PC-3 (cell line): ENCODE data around the gene PRDM5.

ENCODE experiments used
- EZH2 ChIP-seq: fragments of 300-600 bp; sonication (generic); IDR thresholded peaks from one replicate; pipeline ENCODE4 v1.6.1; 2017; ENCODE audit warnings: antibody characterized with exemption, mild to moderate bottlenecking, low read length; ENCODE audit not compliant: unreplicated experiment
- TF ChIP-seq, protein P1 (sequence below): fragments of 300-600 bp; sonication (generic); conservative IDR thresholded peaks from 2 replicates; pipeline ENCODE4 v1.5.1; 2017; ENCODE audit warnings: antibody characterized with exemption, low read depth, mild to moderate bottlenecking, low read length

DNA sequence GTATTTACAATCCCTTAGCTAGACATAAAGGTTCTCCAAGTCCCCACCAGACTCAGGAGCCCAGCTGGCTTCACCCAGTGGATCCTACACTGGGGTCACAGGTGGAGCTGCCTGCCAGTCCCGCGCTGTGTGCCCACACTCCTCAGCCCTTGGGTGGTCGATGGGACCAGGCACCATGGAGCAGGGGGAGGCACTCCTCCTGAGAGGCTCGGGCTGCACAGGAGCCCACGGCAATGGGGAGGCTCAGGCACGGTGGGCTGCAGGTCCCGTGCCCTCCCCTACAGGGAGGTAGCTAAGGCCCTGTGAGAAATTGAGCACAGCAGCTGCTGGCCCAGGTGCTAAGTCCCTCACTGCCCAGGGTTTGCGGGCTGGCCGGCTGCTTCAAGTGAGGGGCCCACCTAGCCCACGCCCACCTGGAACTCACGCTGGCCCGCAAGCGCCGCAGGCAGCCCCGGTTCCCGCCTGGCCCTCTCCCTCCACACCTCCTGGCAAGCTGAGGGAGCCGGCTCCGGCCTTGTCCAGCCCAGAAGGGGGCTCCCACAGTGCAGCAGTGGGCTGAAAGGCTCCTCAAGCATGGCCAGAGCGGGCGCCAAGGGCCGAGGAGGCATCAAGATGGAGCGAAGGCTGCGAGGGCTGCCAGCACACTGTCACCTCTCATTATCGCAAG, 113.9 kb downstream of the PRDM5 start:
- TF ChIP-seq, protein P1, sequence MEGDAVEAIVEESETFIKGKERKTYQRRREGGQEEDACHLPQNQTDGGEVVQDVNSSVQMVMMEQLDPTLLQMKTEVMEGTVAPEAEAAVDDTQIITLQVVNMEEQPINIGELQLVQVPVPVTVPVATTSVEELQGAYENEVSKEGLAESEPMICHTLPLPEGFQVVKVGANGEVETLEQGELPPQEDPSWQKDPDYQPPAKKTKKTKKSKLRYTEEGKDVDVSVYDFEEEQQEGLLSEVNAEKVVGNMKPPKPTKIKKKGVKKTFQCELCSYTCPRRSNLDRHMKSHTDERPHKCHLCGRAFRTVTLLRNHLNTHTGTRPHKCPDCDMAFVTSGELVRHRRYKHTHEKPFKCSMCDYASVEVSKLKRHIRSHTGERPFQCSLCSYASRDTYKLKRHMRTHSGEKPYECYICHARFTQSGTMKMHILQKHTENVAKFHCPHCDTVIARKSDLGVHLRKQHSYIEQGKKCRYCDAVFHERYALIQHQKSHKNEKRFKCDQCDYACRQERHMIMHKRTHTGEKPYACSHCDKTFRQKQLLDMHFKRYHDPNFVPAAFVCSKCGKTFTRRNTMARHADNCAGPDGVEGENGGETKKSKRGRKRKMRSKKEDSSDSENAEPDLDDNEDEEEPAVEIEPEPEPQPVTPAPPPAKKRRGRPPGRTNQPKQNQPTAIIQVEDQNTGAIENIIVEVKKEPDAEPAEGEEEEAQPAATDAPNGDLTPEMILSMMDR: no peak
- no peak for TF ChIP-seq EZH2
